GM12878 (cell line): ENCODE results near the gene EHHADH. TPM values are rescaled to one million over a fixed set of nuclear protein-coding genes. Genes with fewer than 3 reads are reported as not detected.

Source experiments
- ATAC-seq: fragments of 200-7000 bp; cut with Tn5 transposase; 3 replicates; pipeline ENCODE4 v1.9.1; 2020; ENCODE audit warnings: mild to moderate bottlenecking, moderate library complexity
- BruUV-seq: library from RNA; stranded (reverse); fragments of 400-500 nt; replicated peaks from 2 replicates; lab custom pipeline; 2021; lab: Mats Ljungman, UMichigan
- CTCF ChIA-PET: fragments of 300-600 bp; sonication (Branson Sonifier 250); formaldehyde crosslinking; extraction: SDS; loops from one replicate; lab custom pipeline; 2021; ENCODE audit warnings: inconsistent platforms; lab: Yijun Ruan, JAX
- POLR2A ChIA-PET: fragments of 350-600 bp; formaldehyde crosslinking; extraction: SDS; loops from one replicate; lab custom pipeline; 2021; ENCODE audit warnings: inconsistent platforms; lab: Charles Lee
- RAD21 ChIA-PET: fragments of 300-600 bp; sonication (Branson Sonifier 250); formaldehyde crosslinking; loops from one replicate; lab custom pipeline; 2023; ENCODE audit warnings: antibody characterized with exemption; ENCODE audit not compliant: unreplicated experiment; lab: Charles Lee
- SMC1A ChIA-PET: fragments of 300-600 bp; sonication (Branson Sonifier 250); formaldehyde crosslinking; loops from one replicate; lab custom pipeline; 2023; ENCODE audit not compliant: unreplicated experiment, uncharacterized antibody; lab: Charles Lee
- DNase-seq: peaks from one replicate; pipeline ENCODE4 v3.0.0-alpha.2; 2011; ENCODE audit warnings: low read depth, low spot score
- FAIRE-seq: peaks from 3 replicates; lab custom pipeline; 2011; peaks lifted over from hg19 to GRCh38; lab: Jason Lieb, UNC
- H2AFZ ChIP-seq: 2 replicates; pipeline ENCODE4 v1.6.0; 2011; ENCODE audit warnings: low read depth, low read length, control low read depth; ENCODE audit not compliant: control insufficient read depth
- H3K27ac ChIP-seq: 2 replicates; pipeline ENCODE4 v1.5.1; 2011; ENCODE audit warnings: control low read depth; ENCODE audit not compliant: control insufficient read depth, insufficient read depth
- H3K27me3 ChIP-seq, 2 experiments: replicated peaks in 1 of 2; 2 replicates each; pipeline versions ENCODE4 v1.6.0 to v1.6.1; 2011; ENCODE audit warnings: low read length in 1 of 2; ENCODE audit not compliant: control insufficient read depth in 2 of 2, insufficient read depth in 2 of 2
- H3K36me3 ChIP-seq, 2 experiments: 2 replicates each; pipeline ENCODE4 v1.5.1; 2011; ENCODE audit warnings: low read length in 1 of 2; ENCODE audit not compliant: control insufficient read depth in 2 of 2, insufficient read depth in 2 of 2
- H3K4me1 ChIP-seq: 2 replicates; pipeline ENCODE4 v1.6.1; 2011; ENCODE audit warnings: mild to moderate bottlenecking, low read length, moderate library complexity, mixed read lengths; ENCODE audit not compliant: control insufficient read depth, insufficient read depth
- H3K4me2 ChIP-seq: 2 replicates; pipeline ENCODE4 v1.6.0; 2011; ENCODE audit warnings: control low read depth; ENCODE audit not compliant: control insufficient read depth, insufficient read depth
- H3K4me3 ChIP-seq: fragments of 200-600 bp; sonication (generic); 2 replicates; pipeline ENCODE4 v1.5.1; 2016
- H3K79me2 ChIP-seq: 2 replicates; pipeline ENCODE4 v1.6.0; 2011; ENCODE audit warnings: low read length; ENCODE audit not compliant: control insufficient read depth, insufficient read depth
- H3K9ac ChIP-seq: 2 replicates; pipeline ENCODE4 v1.8.0; 2011; ENCODE audit warnings: low read length, control low read depth, mixed read lengths; ENCODE audit not compliant: control insufficient read depth, insufficient read depth
- H3K9me3 ChIP-seq: replicated peaks from 3 replicates; pipeline ENCODE4 v1.5.1; 2011; ENCODE audit warnings: mild to moderate bottlenecking, low read length; ENCODE audit not compliant: control insufficient read depth, insufficient read depth
- H4K20me1 ChIP-seq: 2 replicates; pipeline ENCODE4 v1.6.0; 2011; ENCODE audit not compliant: control insufficient read depth, insufficient read depth
- PML ChIP-seq: IDR thresholded peaks from 2 replicates; pipeline ENCODE4 v1.6.1; 2012; ENCODE audit warnings: low read length, inconsistent platforms
- SP1 ChIP-seq: IDR thresholded peaks from one replicate; pipeline ENCODE4 v1.6.1; 2011; ENCODE audit warnings: low read depth, low read length
- ZNF207 ChIP-seq: fragments of 450-650 bp; IDR thresholded peaks from 2 replicates; pipeline ENCODE4 v1.6.1; 2014; ENCODE audit warnings: antibody characterized with exemption, mild to moderate bottlenecking, borderline replicate concordance
- WGBS: methylation state at CpG from one replicate; pipeline ENCODE4 v1.1.6; 2016; ENCODE audit warnings: low lambda C conversion rate; ENCODE audit not compliant: insufficient replicate concordance, insufficient coverage; ENCODE audit errors: missing lambda C conversion rate; 5-methylcytosine and 5-hydroxymethylcytosine counted together
- in situ Hi-C: fragments of 300-500 bp; cut with MboI; formaldehyde crosslinking; loops from 9 replicates; pipeline ENCODE4 v1.14.3; 2018; ENCODE audit warnings: mixed read lengths
- intact Hi-C: fragments of 100-400 bp; cut with micrococcal nuclease; formaldehyde crosslinking; loops from one replicate; pipeline ENCODE4 v1.14.2; 2022; ENCODE audit not compliant: unreplicated experiment
- polyA plus RNA-seq, 11 experiments: library from polyadenylated mRNA; depleted of rRNA in 4 of 11; unstranded in 6 of 11; stranded (reverse) in 5 of 11; fragments of >200 nt; fragmentation: Nextera tagmentation in 4 of 11; fragmentation: Illumina TruSeq in 1 of 11; extraction: Ambion mirVana in 4 of 11; extraction: Trizol in 1 of 11; gene quantifications; 1 replicate in 1 of 11; 2 replicates in 10 of 11; pipeline versions ENCODE4 v1.2.1 to v1.2.3, GENCODE V29; 2011 to 2016; ENCODE audit warnings: inconsistent platforms in 2 of 11, missing spikeins in 2 of 11, low read depth in 1 of 11
- total RNA-seq, 4 experiments: library from RNA; depleted of rRNA in 3 of 4; stranded (reverse); fragments of >200 nt in 3 of 4; fragmentation: Illumina TruSeq in 1 of 4; extraction: Trizol in 1 of 4; gene quantifications; 2 replicates each; pipeline versions ENCODE4 v1.2.1 to v1.2.3, GENCODE V29; 2013 to 2021
- TF ChIP-seq, protein P1 (sequence below), 3 experiments: IDR thresholded peaks in 2 of 3; conservative IDR thresholded peaks in 1 of 3; 2 replicates each; pipeline ENCODE4 v1.5.1; 2011; ENCODE audit warnings: low read depth in 3 of 3, low read length in 3 of 3, mild to moderate bottlenecking in 3 of 3, control low read depth in 2 of 3, moderate library complexity in 2 of 3, inconsistent platforms in 1 of 3, mixed read lengths in 1 of 3; ENCODE audit not compliant: control insufficient read depth in 2 of 3, insufficient read depth in 1 of 3; ENCODE audit errors: extremely low read depth in 1 of 3
- TF ChIP-seq, protein P2 (sequence below): fragments of 450-650 bp; IDR thresholded peaks from 2 replicates; pipeline ENCODE4 v1.6.1; 2017; ENCODE audit warnings: borderline replicate concordance

EHHADH gene
- total and polyA plus RNA-seq, 10 of the 15 experiments (the other 5 are each of a cell fraction or from before 2014, with no cell fraction given), result 0.96 to 8.4 (median 5.3) TPM

DNA sequence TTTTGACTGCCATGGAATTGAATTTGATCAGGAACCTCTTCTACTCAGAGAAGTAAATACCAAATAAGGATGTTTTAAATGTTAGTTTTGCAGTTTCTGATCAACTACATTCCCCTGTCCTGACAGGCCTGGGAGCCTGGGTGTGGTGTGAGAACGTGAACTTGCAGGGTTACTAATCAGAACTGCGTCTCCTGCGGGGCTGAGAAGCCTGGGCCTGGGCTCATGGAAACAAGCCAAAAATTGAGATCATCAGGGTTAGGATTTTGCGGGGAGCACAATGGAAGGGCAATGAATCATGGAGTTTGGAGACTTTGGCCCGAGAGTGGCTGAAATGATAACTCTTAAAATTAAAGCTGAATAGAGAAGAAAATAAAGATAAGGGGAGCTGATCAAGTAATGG, 53.2 kb downstream of the EHHADH start (continued):
- TF ChIP-seq ZNF207 (no peak), PML (no peak), SP1 (no peak)

DNA sequence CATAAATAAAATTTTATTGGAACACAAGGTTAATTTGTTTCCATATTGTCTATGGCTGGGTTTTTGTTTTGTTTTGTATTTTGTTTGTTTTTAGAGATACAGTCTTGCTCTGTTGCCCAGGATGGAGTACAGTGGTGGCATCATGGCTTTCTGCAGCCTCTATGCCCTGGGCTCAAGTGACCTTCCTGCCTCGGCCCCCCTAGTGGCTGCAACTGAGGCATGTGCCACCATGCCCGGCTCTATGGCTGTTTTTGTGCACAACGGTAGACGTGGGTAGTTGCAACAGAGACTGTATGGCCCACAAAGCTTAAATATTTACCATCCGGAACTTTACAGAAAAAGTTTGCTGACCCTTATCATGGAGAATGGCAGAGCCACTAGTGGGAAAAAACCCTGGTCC, 54.2 kb downstream of the EHHADH start:
- no TSS peak for BruUV-seq
- ChIA-PET RAD21 (no interaction called here), SMC1A (interaction anchor here (1.2 kb wide), 1 partner anchor 23 kb away, joined by 3 read pairs; no protein-coding TSS in a partner anchor), POLR2A (interaction anchor here (0.5 kb wide), 1 partner anchor 325 kb away, joined by 4 read pairs; no protein-coding TSS in a partner anchor), CTCF (no interaction called here)
- Histone ChIP-seq H3K27ac (no peak overlapping the region), H3K4me3 (no peak overlapping the region), H3K9me3 (no peaks in the 10 kb centered on the region), H3K79me2 (no peaks in the 10 kb centered on the region), H2AFZ (no peak overlapping the region), H3K27me3 (no peaks in the 10 kb centered on the region), H3K4me1 (no peaks in the 10 kb centered on the region), H3K36me3 (no peaks in the 10 kb centered on the region), H3K9ac (no peak overlapping the region), H3K4me2 (no peak overlapping the region), H4K20me1 (no peaks in the 10 kb centered on the region)
- TF ChIP-seq, protein P1, sequence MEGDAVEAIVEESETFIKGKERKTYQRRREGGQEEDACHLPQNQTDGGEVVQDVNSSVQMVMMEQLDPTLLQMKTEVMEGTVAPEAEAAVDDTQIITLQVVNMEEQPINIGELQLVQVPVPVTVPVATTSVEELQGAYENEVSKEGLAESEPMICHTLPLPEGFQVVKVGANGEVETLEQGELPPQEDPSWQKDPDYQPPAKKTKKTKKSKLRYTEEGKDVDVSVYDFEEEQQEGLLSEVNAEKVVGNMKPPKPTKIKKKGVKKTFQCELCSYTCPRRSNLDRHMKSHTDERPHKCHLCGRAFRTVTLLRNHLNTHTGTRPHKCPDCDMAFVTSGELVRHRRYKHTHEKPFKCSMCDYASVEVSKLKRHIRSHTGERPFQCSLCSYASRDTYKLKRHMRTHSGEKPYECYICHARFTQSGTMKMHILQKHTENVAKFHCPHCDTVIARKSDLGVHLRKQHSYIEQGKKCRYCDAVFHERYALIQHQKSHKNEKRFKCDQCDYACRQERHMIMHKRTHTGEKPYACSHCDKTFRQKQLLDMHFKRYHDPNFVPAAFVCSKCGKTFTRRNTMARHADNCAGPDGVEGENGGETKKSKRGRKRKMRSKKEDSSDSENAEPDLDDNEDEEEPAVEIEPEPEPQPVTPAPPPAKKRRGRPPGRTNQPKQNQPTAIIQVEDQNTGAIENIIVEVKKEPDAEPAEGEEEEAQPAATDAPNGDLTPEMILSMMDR (IDR thresholded peaks at IDR 0.05 in 2 of 3, conservative IDR thresholded peaks at IDR 0.05 in 1 of 3; ENCODE audit: control insufficient read depth in 2 of 3, extremely low read depth in 1 of 3, insufficient read depth in 1 of 3, low read depth in 3 of 3, low read length in 3 of 3), result peak in 1 of 3 experiments; percentile 17; a peak in 1 of 6 replicates
- TF ChIP-seq, protein P2, sequence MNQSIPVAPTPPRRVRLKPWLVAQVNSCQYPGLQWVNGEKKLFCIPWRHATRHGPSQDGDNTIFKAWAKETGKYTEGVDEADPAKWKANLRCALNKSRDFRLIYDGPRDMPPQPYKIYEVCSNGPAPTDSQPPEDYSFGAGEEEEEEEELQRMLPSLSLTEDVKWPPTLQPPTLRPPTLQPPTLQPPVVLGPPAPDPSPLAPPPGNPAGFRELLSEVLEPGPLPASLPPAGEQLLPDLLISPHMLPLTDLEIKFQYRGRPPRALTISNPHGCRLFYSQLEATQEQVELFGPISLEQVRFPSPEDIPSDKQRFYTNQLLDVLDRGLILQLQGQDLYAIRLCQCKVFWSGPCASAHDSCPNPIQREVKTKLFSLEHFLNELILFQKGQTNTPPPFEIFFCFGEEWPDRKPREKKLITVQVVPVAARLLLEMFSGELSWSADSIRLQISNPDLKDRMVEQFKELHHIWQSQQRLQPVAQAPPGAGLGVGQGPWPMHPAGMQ, result no peak
- FAIRE-seq (no peak), DNase-seq (no peak), ATAC-seq (0 out of 3 replicates have a peak, but pooled peaks have one; percentile 34)
- intact Hi-C loops (no loop called here), in situ Hi-C loops (no loop called here)
- 71% methylated on average over 5 of the region's 5 CpGs for WGBS
